ENCODE measurements around the gene ZCCHC17. TPM values are rescaled to one million over a fixed set of nuclear protein-coding genes. Genes with fewer than 3 reads are reported as not detected.

Gene ZCCHC17
- total and polyA plus RNA-seq, 8 donors = 1.8 to 39.0 (median 23.2) TPM; not detected in 1

DNA sequence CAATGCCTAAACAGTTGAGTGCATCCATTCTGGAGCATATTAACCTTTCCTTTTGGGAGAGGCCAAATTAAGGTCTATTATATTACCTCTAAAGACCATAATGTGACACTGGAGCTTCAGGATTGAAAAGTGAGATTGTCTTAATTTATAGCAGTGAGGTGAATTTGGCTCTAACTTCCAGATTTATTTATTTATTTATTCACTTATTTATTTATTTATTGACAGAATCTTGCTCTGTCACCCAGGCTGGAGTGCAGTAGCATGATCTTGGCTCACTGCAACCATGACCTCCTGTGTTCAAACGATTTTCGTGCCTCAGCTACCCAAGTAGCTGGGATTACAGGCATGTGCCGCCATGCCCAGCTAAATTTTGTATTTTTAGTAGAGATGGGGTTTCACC lies 19.1 kb downstream of the ZCCHC17 start:
- WGBS, 5 donors = 91 to 98% (median 96%) methylated on average over 3 of the region's 3 CpGs
- TF ChIP-seq POLR2A (IDR thresholded peaks at IDR 0.05) (no peak), EP300 (IDR thresholded peaks at IDR 0.05) (no peak), POLR2AphosphoS5 (IDR thresholded peaks at IDR 0.05) (no peak), CTCF (IDR thresholded peaks at IDR 0.05) (no peak)
- peaks cover 22 to 99% (median 98%) of the 10 kb centered on the region in 4 donors for H3K36me3 ChIP-seq
- H3K4me3 ChIP-seq = no peak overlapping the region
- intact Hi-C loops (cut with DNase I; ENCODE audit: low total_unique reads) = no loop called here
- H3K27ac ChIP-seq = no peak overlapping the region
- no peak for DNase-seq
- H3K4me1 ChIP-seq = no peaks in the 10 kb centered on the region
- H3K27me3 ChIP-seq = no peaks in the 10 kb centered on the region
- no peaks in the 10 kb centered on the region for H3K9me3 ChIP-seq

GRCh38 chr1:31318146-31318545 lies 21.3 kb downstream of the ZCCHC17 start:
- no peak for DNase-seq
- Histone ChIP-seq H3K36me3 (peaks cover 14 to 94% (median 83%) of the 10 kb centered on the region in 4 donors), H3K27me3 (no peaks in the 10 kb centered on the region), H3K4me1 (no peaks in the 10 kb centered on the region), H3K9me3 (no peaks in the 10 kb centered on the region), H3K4me3 (no peak overlapping the region), H3K27ac (no peak overlapping the region)
- intact Hi-C loops (cut with DNase I; ENCODE audit: low total_unique reads) = no loop called here
- WGBS, 5 donors = 53 to 79% (median 67%) methylated on average over 1 of the region's 1 CpG
- TF ChIP-seq POLR2AphosphoS5 (IDR thresholded peaks at IDR 0.05) (no peak), CTCF (IDR thresholded peaks at IDR 0.05) (no peak), EP300 (IDR thresholded peaks at IDR 0.05) (no peak), POLR2A (IDR thresholded peaks at IDR 0.05) (no peak)

GRCh38 chr1:31324093-31324492 lies 27.3 kb downstream of the ZCCHC17 start:
- DNase-seq = no peak
- 90 to 100% (median 99%) methylated on average over 3 to 4 of the region's 4 CpGs for WGBS, 5 donors
- H3K9me3 ChIP-seq = no peaks in the 10 kb centered on the region
- TF ChIP-seq POLR2AphosphoS5 (IDR thresholded peaks at IDR 0.05) (no peak), EP300 (IDR thresholded peaks at IDR 0.05) (no peak), CTCF (IDR thresholded peaks at IDR 0.05) (no peak), POLR2A (IDR thresholded peaks at IDR 0.05) (no peak)
- H3K36me3 ChIP-seq = peaks cover 0 to 53% (median 50%) of the 10 kb centered on the region in 4 donors
- H3K27ac ChIP-seq = no peak overlapping the region
- H3K27me3 ChIP-seq = no peaks in the 10 kb centered on the region
- no peaks in the 10 kb centered on the region for H3K4me1 ChIP-seq
- no peak overlapping the region for H3K4me3 ChIP-seq
- intact Hi-C loops (cut with DNase I; ENCODE audit: low total_unique reads) = no loop called here

- Histone ChIP-seq H3K27ac (no peak overlapping the region), H3K27me3 (no peaks in the 10 kb centered on the region), H3K4me3 (no peak overlapping the region), H3K9me3 (no peaks in the 10 kb centered on the region), H3K4me1 (no peaks in the 10 kb centered on the region), H3K36me3 (peaks cover 0 to 44% (median 41%) of the 10 kb centered on the region in 4 donors)
- DNase-seq = no peak
- WGBS, 5 donors = 92 to 99% (median 94%) methylated on average over 3 of the region's 3 CpGs
- intact Hi-C loops (cut with DNase I; ENCODE audit: low total_unique reads) = no loop called here
- TF ChIP-seq EP300 (IDR thresholded peaks at IDR 0.05) (no peak), POLR2AphosphoS5 (IDR thresholded peaks at IDR 0.05) (no peak), POLR2A (IDR thresholded peaks at IDR 0.05) (no peak), CTCF (IDR thresholded peaks at IDR 0.05) (no peak)
Observed at GRCh38 chr1:31324992-31325391, 28.2 kb downstream of the ZCCHC17 start.

All from stomach (tissue), 9 donors.